Measurements from ENCODE around the gene ASIC2.

ASIC2 gene

GRCh38 chr17:33202796-33203495 is 90.1 kb downstream of the ASIC2 start:
- no peak for DNase-seq (ENCODE audit: low read depth)

- DNase-seq (ENCODE audit: low read depth), result no peak
These were observed 91.1 kb downstream of the ASIC2 start for GRCh38 chr17:33202021-33202420.

- DNase-seq (ENCODE audit: low read depth), result no peak
These were observed 91.8 kb downstream of the ASIC2 start for GRCh38 chr17:33201283-33201682.

GRCh38 chr17:33200587-33200986 is 92.5 kb downstream of the ASIC2 start:
- no peak for DNase-seq (ENCODE audit: low read depth)

GRCh38 chr17:33199571-33200510 is 93.3 kb downstream of the ASIC2 start:
- DNase-seq (ENCODE audit: low read depth), result no peak

- DNase-seq (ENCODE audit: low read depth), result no peak
These were observed 94.1 kb downstream of the ASIC2 start for GRCh38 chr17:33198954-33199353.

- no peak for DNase-seq (ENCODE audit: low read depth)
These were observed 95.8 kb downstream of the ASIC2 start for GRCh38 chr17:33197342-33197741.

- no peak for DNase-seq (ENCODE audit: low read depth)
These were observed 96.2 kb downstream of the ASIC2 start for GRCh38 chr17:33196883-33197282.

GRCh38 chr17:33192951-33193911 is 99.9 kb downstream of the ASIC2 start:
- no peak for DNase-seq (ENCODE audit: low read depth)

- no peak for DNase-seq (ENCODE audit: low read depth)
These were observed 109.5 kb downstream of the ASIC2 start for GRCh38 chr17:33183487-33184026.

- no peak for DNase-seq (ENCODE audit: low read depth)
These were observed 113.9 kb downstream of the ASIC2 start for GRCh38 chr17:33179151-33179550.

- DNase-seq (ENCODE audit: low read depth), result no peak
These were observed 114.4 kb downstream of the ASIC2 start for GRCh38 chr17:33178681-33179080.

GRCh38 chr17:33175562-33175961 is 117.5 kb downstream of the ASIC2 start:
- no peak for DNase-seq (ENCODE audit: low read depth)

- DNase-seq (ENCODE audit: low read depth), result no peak
These were observed 121.2 kb downstream of the ASIC2 start for GRCh38 chr17:33171931-33172330.

- no peak for DNase-seq (ENCODE audit: low read depth)
These were observed 123.4 kb downstream of the ASIC2 start for GRCh38 chr17:33169580-33170285.

GRCh38 chr17:33167736-33168135 is 125.4 kb downstream of the ASIC2 start:
- no peak for DNase-seq (ENCODE audit: low read depth)

GRCh38 chr17:33166472-33166871 is 126.6 kb downstream of the ASIC2 start:
- no peak for DNase-seq (ENCODE audit: low read depth)

- DNase-seq (ENCODE audit: low read depth), result no peak
These were observed 128.8 kb downstream of the ASIC2 start for GRCh38 chr17:33164169-33164881.

- DNase-seq (ENCODE audit: low read depth), result no peak
These were observed 129.4 kb downstream of the ASIC2 start for GRCh38 chr17:33163533-33164168.

GRCh38 chr17:33154869-33155455 is 138.1 kb downstream of the ASIC2 start:
- DNase-seq (ENCODE audit: low read depth), result no peak
